ENCODE results near the gene PLA2G12B.
"Not testable (repeated sequence)": the region's sequence is repeated elsewhere in the genome, so short reads cannot be mapped to it uniquely, and the experiment has no call there.

The PLA2G12B gene

GRCh38 chr10:72918352-72918751 lies 36.3 kb downstream of the PLA2G12B start:
- TF ChIP-seq CTCF (IDR thresholded peaks at IDR 0.05; ENCODE audit: low read depth, low read length, missing control alignments) = no peak

GRCh38 chr10:72917803-72918332 lies 36.7 kb downstream of the PLA2G12B start:
- not testable (repeated sequence) for DNase-seq (ENCODE audit: low read depth); H3K4me3 ChIP-seq (ENCODE audit: low read depth, low read length)
- TF ChIP-seq CTCF (IDR thresholded peaks at IDR 0.05; ENCODE audit: low read depth, low read length, missing control alignments) = peak; percentile 4

More at GRCh38 chr10:72918352-72918751, 36.3 kb downstream of the PLA2G12B start:
- H3K4me3 ChIP-seq (ENCODE audit: low read depth, low read length) = no peak overlapping the region
- no peak for DNase-seq (ENCODE audit: low read depth)

GRCh38 chr10:72917201-72917600 lies 37.4 kb downstream of the PLA2G12B start:
- DNase-seq (ENCODE audit: low read depth); H3K4me3 ChIP-seq (ENCODE audit: low read depth, low read length): not testable (repeated sequence)

GRCh38 chr10:72913287-72913686 lies 41.3 kb downstream of the PLA2G12B start:
- TF ChIP-seq CTCF (IDR thresholded peaks at IDR 0.05; ENCODE audit: low read depth, low read length, missing control alignments) = no peak
- no peak for DNase-seq (ENCODE audit: low read depth)
- no peak overlapping the region for H3K4me3 ChIP-seq (ENCODE audit: low read depth, low read length)

- DNase-seq (ENCODE audit: low read depth) = no peak
- H3K4me3 ChIP-seq (ENCODE audit: low read depth, low read length) = no peak overlapping the region
- TF ChIP-seq CTCF (IDR thresholded peaks at IDR 0.05; ENCODE audit: low read depth, low read length, missing control alignments) = no peak
Observed at GRCh38 chr10:72912736-72913135, 41.9 kb downstream of the PLA2G12B start.

- no peak for DNase-seq (ENCODE audit: low read depth)
- no peak overlapping the region for H3K4me3 ChIP-seq (ENCODE audit: low read depth, low read length)
- TF ChIP-seq CTCF (IDR thresholded peaks at IDR 0.05; ENCODE audit: low read depth, low read length, missing control alignments) = no peak
Observed at GRCh38 chr10:72911758-72912157, 42.8 kb downstream of the PLA2G12B start.

GRCh38 chr10:72910705-72911104 lies 43.9 kb downstream of the PLA2G12B start:
- no peak overlapping the region for H3K4me3 ChIP-seq (ENCODE audit: low read depth, low read length)
- DNase-seq (ENCODE audit: low read depth) = no peak
- TF ChIP-seq CTCF (IDR thresholded peaks at IDR 0.05; ENCODE audit: low read depth, low read length, missing control alignments) = no peak
